SU-DHL-6 (cell line): Measurements from ENCODE around the gene NAIF1.

Experiments used
- H2AFZ ChIP-seq: fragments of 200-600 bp; sonication (generic); 2 replicates; pipeline ENCODE4 v1.6.1; 2014; ENCODE audit warnings: low read depth, mild to moderate bottlenecking, moderate library complexity, mixed read lengths, antibody characterized with exemption, low read length; ENCODE audit not compliant: severe bottlenecking
- H3F3A ChIP-seq: fragments of 200-600 bp; shearing (Covaris generic); 2 replicates; pipeline ENCODE4 v1.6.0; 2016; ENCODE audit warnings: antibody characterized with exemption, mild to moderate bottlenecking; ENCODE audit not compliant: insufficient read depth
- H3K27ac ChIP-seq: fragments of 200-600 bp; sonication (generic); 2 replicates; pipeline ENCODE4 v1.5.1; 2016; ENCODE audit warnings: low read depth, mild to moderate bottlenecking, low read length, moderate library complexity, mixed read lengths
- H3K27me3 ChIP-seq: fragments of 200-600 bp; sonication (generic), shearing (Covaris generic); 2 replicates; pipeline ENCODE4 v1.6.0; 2014; ENCODE audit warnings: mild to moderate bottlenecking, low read length
- H3K36me3 ChIP-seq: fragments of 200-600 bp; sonication (generic); 2 replicates; pipeline ENCODE4 v1.6.1; 2014; ENCODE audit warnings: mild to moderate bottlenecking, low read length, mixed read lengths
- H3K4me2 ChIP-seq: fragments of 300-600, 200-600 bp; shearing (Covaris generic), sonication (generic); 2 replicates; pipeline ENCODE4 v1.6.0; 2014; ENCODE audit warnings: low read length, low read depth, mild to moderate bottlenecking; ENCODE audit not compliant: poor library complexity, severe bottlenecking
- H3K4me3 ChIP-seq: fragments of 200-600 bp; sonication (generic); 2 replicates; pipeline ENCODE4 v1.5.1; 2014; ENCODE audit warnings: antibody characterized with exemption, low read length, mild to moderate bottlenecking, mixed read lengths; ENCODE audit not compliant: insufficient read depth, poor library complexity, severe bottlenecking
- H3K79me2 ChIP-seq: fragments of 200-600 bp; sonication (generic); 2 replicates; pipeline ENCODE4 v1.6.1; 2014; ENCODE audit warnings: mild to moderate bottlenecking, low read length, moderate library complexity; ENCODE audit not compliant: insufficient read depth
- H3K9ac ChIP-seq: fragments of 200-600 bp; sonication (generic); 2 replicates; pipeline ENCODE4 v1.7.0; 2014; ENCODE audit warnings: mild to moderate bottlenecking, low read length
- H3K9me2 ChIP-seq: fragments of 200-600 bp; sonication (generic); replicated peaks from 2 replicates; pipeline ENCODE4 v1.6.1; 2014; ENCODE audit warnings: low read length; ENCODE audit not compliant: insufficient read depth
- H3K9me3 ChIP-seq: fragments of 200-600 bp; sonication (generic); 2 replicates; pipeline ENCODE4 v1.6.1; 2014; ENCODE audit warnings: low read length, mixed read lengths; ENCODE audit not compliant: insufficient read depth
- H4K20me1 ChIP-seq: fragments of 200-600 bp; sonication (generic); 2 replicates; pipeline ENCODE4 v1.6.1; 2014; ENCODE audit warnings: low read depth, mild to moderate bottlenecking, antibody characterized with exemption, low read length, moderate library complexity, mixed read lengths
- EZH2phosphoT487 ChIP-seq: fragments of 200-600 bp; sonication (generic), shearing (Covaris generic); conservative IDR thresholded peaks from 2 replicates; pipeline ENCODE4 v1.6.1; 2018; ENCODE audit warnings: mild to moderate bottlenecking, antibody characterized with exemption, low read length, moderate library complexity, mixed read lengths
- TF ChIP-seq, protein P1 (sequence below): fragments of 200-600 bp; sonication (generic); IDR thresholded peaks from one replicate; pipeline ENCODE4 v1.5.1; 2017; ENCODE audit warnings: antibody characterized with exemption, mild to moderate bottlenecking, low read length, moderate library complexity; ENCODE audit not compliant: insufficient read depth, poor library complexity, severe bottlenecking

NAIF1 gene

DNA sequence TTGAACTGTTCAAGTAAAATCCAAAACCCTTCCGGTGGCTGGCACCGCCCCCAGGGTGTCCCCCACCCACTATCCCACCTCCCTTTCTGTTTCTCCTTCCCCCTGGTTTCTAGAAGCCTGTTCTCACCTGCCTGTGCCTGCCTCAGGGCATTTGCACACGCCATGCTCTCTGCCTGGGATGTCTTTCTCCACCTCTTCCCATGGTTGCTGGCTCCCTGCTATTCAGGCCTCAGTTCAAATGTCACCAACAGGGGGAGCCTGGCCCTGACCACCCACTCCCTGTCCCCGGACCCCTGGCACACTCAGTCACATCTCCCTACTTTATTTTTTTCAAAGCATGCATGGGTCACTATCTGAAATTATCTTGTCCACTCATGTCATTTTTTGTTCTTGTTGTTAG, 46.4 kb downstream of the NAIF1 start:
- H3K9me3 ChIP-seq, result no peaks in the 10 kb centered on the region
- H3F3A ChIP-seq, result peaks cover 11% of the 10 kb centered on the region; the same call in 1 of the 2 replicates
- H3K4me3 ChIP-seq, result no peak overlapping the region
- H4K20me1 ChIP-seq, result no peaks in the 10 kb centered on the region
- H2AFZ ChIP-seq, result no peak overlapping the region
- TF ChIP-seq, protein P1, sequence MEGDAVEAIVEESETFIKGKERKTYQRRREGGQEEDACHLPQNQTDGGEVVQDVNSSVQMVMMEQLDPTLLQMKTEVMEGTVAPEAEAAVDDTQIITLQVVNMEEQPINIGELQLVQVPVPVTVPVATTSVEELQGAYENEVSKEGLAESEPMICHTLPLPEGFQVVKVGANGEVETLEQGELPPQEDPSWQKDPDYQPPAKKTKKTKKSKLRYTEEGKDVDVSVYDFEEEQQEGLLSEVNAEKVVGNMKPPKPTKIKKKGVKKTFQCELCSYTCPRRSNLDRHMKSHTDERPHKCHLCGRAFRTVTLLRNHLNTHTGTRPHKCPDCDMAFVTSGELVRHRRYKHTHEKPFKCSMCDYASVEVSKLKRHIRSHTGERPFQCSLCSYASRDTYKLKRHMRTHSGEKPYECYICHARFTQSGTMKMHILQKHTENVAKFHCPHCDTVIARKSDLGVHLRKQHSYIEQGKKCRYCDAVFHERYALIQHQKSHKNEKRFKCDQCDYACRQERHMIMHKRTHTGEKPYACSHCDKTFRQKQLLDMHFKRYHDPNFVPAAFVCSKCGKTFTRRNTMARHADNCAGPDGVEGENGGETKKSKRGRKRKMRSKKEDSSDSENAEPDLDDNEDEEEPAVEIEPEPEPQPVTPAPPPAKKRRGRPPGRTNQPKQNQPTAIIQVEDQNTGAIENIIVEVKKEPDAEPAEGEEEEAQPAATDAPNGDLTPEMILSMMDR, result peak; percentile 41
- TF ChIP-seq EZH2phosphoT487, result no peak
- H3K27me3 ChIP-seq, result no peaks in the 10 kb centered on the region
- no peak overlapping the region for H3K4me2 ChIP-seq
- H3K9ac ChIP-seq, result no peak overlapping the region
- no peaks in the 10 kb centered on the region for H3K9me2 ChIP-seq
- no peaks in the 10 kb centered on the region for H3K79me2 ChIP-seq
- H3K27ac ChIP-seq, result no peak overlapping the region
- no peaks in the 10 kb centered on the region for H3K36me3 ChIP-seq

GRCh38 chr9:128015696-128016095, 51.4 kb downstream of the NAIF1 start:
- H3K27me3 ChIP-seq, result no peaks in the 10 kb centered on the region
- H3K9ac ChIP-seq, result no peak overlapping the region
- no peaks in the 10 kb centered on the region for H4K20me1 ChIP-seq
- H3K4me3 ChIP-seq, result no peak overlapping the region
- H3K27ac ChIP-seq, result no peak overlapping the region
- TF ChIP-seq, protein P1, result no peak
- no peak overlapping the region for H2AFZ ChIP-seq
- no peaks in the 10 kb centered on the region for H3K9me3 ChIP-seq
- H3K36me3 ChIP-seq, result no peaks in the 10 kb centered on the region
- no peaks in the 10 kb centered on the region for H3K79me2 ChIP-seq
- H3F3A ChIP-seq, result no peaks in the 10 kb centered on the region
- H3K4me2 ChIP-seq, result no peak overlapping the region
- no peaks in the 10 kb centered on the region for H3K9me2 ChIP-seq
